Dermis microvascular lymphatic vessel endothelial cell (primary cell): ENCODE measurements around the gene NCF2. TPM values are rescaled to one million over a fixed set of nuclear protein-coding genes. Genes with fewer than 3 reads are reported as not detected.

ENCODE experiments used
- total RNA-seq: library from RNA; depleted of rRNA; stranded (reverse); fragments of >200 nt; gene quantifications from 2 replicates; pipeline ENCODE4 v1.2.1, GENCODE V29; 2014

The NCF2 gene
- total RNA-seq, 1 donor from 2014 or later = not detected

Other genes with a start within 250 kb of the NCF2 start
- gene NMNAT2, start 172.1 kb downstream of the NCF2 start, total RNA-seq = 0.13 and 0.51 TPM in 2 replicates
- 11.8 and 15.0 TPM in 2 replicates for gene SMG7, start 118.0 kb downstream of the NCF2 start, total RNA-seq
- 64.6 and 109 TPM in 2 replicates for gene ARPC5, start 45.3 kb upstream of the NCF2 start, total RNA-seq
- not detected in 2 replicates for gene APOBEC4, start 62.9 kb upstream of the NCF2 start, total RNA-seq
- 20.7 and 28.3 TPM in 2 replicates for gene RGL1, start 214.7 kb upstream of the NCF2 start, total RNA-seq